Measurements from ENCODE around the gene TBC1D2.
A peak's percentile ranks its signal among the peaks of the same experiment; 100 is the strongest.

TBC1D2 gene

DNA sequence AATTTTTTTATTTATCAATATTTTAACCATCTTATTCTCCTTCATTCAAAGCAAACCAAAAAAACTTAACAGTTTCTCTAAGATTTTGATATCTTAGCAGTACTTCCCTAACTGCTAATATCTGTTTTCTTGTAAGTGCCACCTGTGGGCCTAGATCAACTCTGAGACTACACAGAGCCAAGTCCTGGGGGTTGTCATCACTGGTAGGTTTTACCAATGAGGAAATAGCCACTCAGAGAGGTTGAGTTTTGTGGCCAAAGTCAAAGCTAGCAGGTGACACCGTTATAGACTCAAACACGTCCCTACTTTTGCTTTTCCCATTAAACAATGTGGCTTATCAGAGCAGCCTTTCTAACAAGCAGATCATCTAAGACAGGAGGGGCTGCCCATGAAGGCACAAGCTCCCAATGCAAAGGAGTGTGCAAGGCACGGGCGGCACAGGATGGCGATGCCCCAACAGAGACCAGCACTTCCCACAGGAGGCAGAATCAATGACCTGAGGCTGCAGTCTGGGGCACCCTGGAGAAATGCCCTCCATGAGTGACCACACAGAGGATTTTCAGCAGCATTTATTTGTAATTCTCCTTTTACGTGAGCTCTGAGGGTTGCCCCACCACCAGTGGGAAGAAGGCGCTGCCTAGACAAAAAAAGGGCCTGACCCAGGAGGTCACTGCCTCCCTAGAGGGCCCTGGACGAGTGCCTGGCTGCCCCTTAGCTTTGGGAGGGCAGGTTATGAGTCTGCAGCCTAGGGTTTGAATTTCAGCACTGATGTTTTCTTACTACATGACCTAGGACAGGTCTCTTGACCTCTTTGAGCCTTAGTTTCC, 7.4 kb downstream of the TBC1D2 start:
- peak overlapping the region; percentile 99 for H3K27ac ChIP-seq
- no peak for TF ChIP-seq CTCF (conservative IDR thresholded peaks at IDR 0.05; ENCODE audit: low read depth)
- ChIA-PET CTCF (no interaction called here), POLR2A (ENCODE audit: low non-redundant PET) (interaction anchor here (1.4 kb wide), 1 partner anchor 25 kb away, joined by 5 read pairs; no protein-coding TSS in a partner anchor)
- no peak for DNase-seq (ENCODE audit: low spot score)

GRCh38 chr9:98242426-98242825, 13.0 kb downstream of the TBC1D2 start:
- POLR2A ChIA-PET (ENCODE audit: low non-redundant PET): no interaction called here

GRCh38 chr9:98241357-98242300, 13.8 kb downstream of the TBC1D2 start:
- DNase-seq (ENCODE audit: low spot score): no peak
- no peak for TF ChIP-seq CTCF (conservative IDR thresholded peaks at IDR 0.05; ENCODE audit: low read depth)
- CTCF ChIA-PET: interaction anchor here (0.6 to 0.7 kb wide), 2 partner anchors 47 to 65 kb away, joined by 3 read pairs; no protein-coding TSS in a partner anchor
- peak overlapping the region; percentile 59 for H3K27ac ChIP-seq
- POLR2A ChIA-PET (ENCODE audit: low non-redundant PET): no interaction called here

More at GRCh38 chr9:98242426-98242825, 13.0 kb downstream of the TBC1D2 start:
- DNase-seq (ENCODE audit: low spot score): no peak
- H3K27ac ChIP-seq: peak overlapping the region; percentile 59
- TF ChIP-seq CTCF (conservative IDR thresholded peaks at IDR 0.05; ENCODE audit: low read depth): no peak
- CTCF ChIA-PET: no interaction called here

DNA sequence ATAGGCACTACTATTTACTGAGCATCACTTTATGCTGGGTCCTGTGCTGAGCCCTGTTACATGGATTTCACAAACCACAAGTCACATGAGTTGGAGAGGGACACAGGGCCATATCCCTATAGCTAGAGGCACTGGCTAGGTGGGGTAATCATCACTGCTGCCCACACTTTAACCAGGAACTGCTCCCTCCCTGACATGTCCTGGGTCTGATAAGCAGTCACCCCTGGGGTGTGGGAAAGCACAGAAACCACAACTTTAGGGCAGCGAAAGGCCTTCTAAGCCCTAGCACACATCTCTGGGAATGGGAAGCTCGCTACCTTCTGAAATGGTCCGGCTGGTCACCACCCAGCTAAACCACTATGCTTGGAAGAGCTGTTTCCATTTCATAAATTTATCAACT, 15.0 kb downstream of the TBC1D2 start:
- ChIA-PET CTCF (interaction anchor here (0.6 kb wide), 1 partner anchor 363 kb away, joined by 3 read pairs; no protein-coding TSS in a partner anchor), POLR2A (ENCODE audit: low non-redundant PET) (no interaction called here)
- no peak for TF ChIP-seq CTCF (conservative IDR thresholded peaks at IDR 0.05; ENCODE audit: low read depth)
- no peak for DNase-seq (ENCODE audit: low spot score)
- H3K27ac ChIP-seq: peak overlapping the region; percentile 44

- DNase-seq (ENCODE audit: low spot score): no peak
- TF ChIP-seq CTCF (conservative IDR thresholded peaks at IDR 0.05; ENCODE audit: low read depth): no peak
- CTCF ChIA-PET: interaction anchor here (0.7 kb wide), 1 partner anchor 16 kb away, joined by 7 read pairs; no protein-coding TSS in a partner anchor
- H3K27ac ChIP-seq: peak overlapping the region; percentile 44
- POLR2A ChIA-PET (ENCODE audit: low non-redundant PET): interaction anchor here (0.7 kb wide), 1 partner anchor 19 kb away, joined by 3 read pairs; no protein-coding TSS in a partner anchor
These were observed 18.5 kb downstream of the TBC1D2 start for GRCh38 chr9:98236901-98237487.

GRCh38 chr9:98235126-98235525, 20.3 kb downstream of the TBC1D2 start:
- ChIA-PET POLR2A (ENCODE audit: low non-redundant PET) (interaction anchor here (1.0 kb wide), 1 partner anchor 16 kb away, joined by 3 read pairs; no protein-coding TSS in a partner anchor), CTCF (interaction anchor here (0.6 to 1.5 kb wide), 3 partner anchors 9 to 161 kb away, joined by 4 read pairs; no protein-coding TSS in a partner anchor)
- peak overlapping the region; percentile 77 for H3K27ac ChIP-seq
- no peak for DNase-seq (ENCODE audit: low spot score)
- no peak for TF ChIP-seq CTCF (conservative IDR thresholded peaks at IDR 0.05; ENCODE audit: low read depth)

Measured in RWPE1 (cell line).